Non-pigmented ciliary epithelial cell (primary cell): ENCODE results near the gene MPEG1.

ENCODE experiments used
- DNase-seq: peaks from one replicate; pipeline ENCODE4 v3.0.0-alpha.2; 2010; ENCODE audit warnings: low read depth

The MPEG1 gene

GRCh38 chr11:59171508-59172322 lies 41.0 kb downstream of the MPEG1 start, which contains the start of gene DTX4:
TSS of gene DTX4 (plus strand) at chr11:59172132. CDS start at chr11:59172596, 464 bp downstream.
- DNase-seq = peak; percentile 54

DNA sequence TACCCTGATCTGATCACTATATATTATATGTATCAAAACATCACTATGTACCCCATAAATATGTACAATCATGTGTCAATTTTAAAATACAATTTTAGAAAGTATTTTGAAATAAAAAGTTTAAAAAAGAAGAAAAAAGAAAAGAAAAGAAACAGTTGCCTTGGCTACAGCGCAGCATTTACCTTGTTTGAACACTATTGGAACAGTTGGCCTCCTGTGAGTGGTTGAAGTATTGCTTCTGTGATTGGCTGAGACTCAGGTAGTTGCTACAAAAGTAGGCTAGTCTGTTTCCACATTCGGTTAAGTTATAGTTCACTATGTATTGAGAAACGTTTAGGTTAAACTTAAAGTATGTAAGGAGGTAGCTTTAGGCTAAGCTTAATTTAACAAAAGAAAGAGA lies 48.7 kb downstream of the MPEG1 start:
- no peak for DNase-seq
